HepG2 (cell line): ENCODE measurements around the gene TXNL4A. TPM values are rescaled to one million over a fixed set of nuclear protein-coding genes. Genes with fewer than 3 reads are reported as not detected.

Source experiments
- AKNA ChIP-seq: sonication (generic); formaldehyde crosslinking; IDR thresholded peaks from 2 replicates; pipeline ENCODE4 v1.4.0; 2020; ENCODE audit warnings: missing genetic modification reagents, borderline replicate concordance
- ATF1 ChIP-seq: IDR thresholded peaks from 2 replicates; pipeline ENCODE4 v1.6.1; 2016; ENCODE audit warnings: mild to moderate bottlenecking, control low read depth
- FOXA1 ChIP-seq, 2 experiments: fragments of 450-650 bp in 1 of 2; sonication (generic) in 1 of 2; formaldehyde crosslinking in 1 of 2; IDR thresholded peaks; 2 replicates each; pipeline versions ENCODE4 v1.4.0 to v1.6.1; 2016 to 2020; ENCODE audit warnings: missing genetic modification reagents in 1 of 2
- KDM5B ChIP-seq: sonication (generic); formaldehyde crosslinking; IDR thresholded peaks from 2 replicates; pipeline ENCODE4 v1.4.0; 2020; ENCODE audit warnings: missing genetic modification reagents, mild to moderate bottlenecking, borderline replicate concordance
- RBAK ChIP-seq: sonication (generic); formaldehyde crosslinking; IDR thresholded peaks from 2 replicates; pipeline ENCODE4 v1.5.1; 2020; ENCODE audit warnings: mild to moderate bottlenecking, missing genetic modification reagents
- SAP130 ChIP-seq: IDR thresholded peaks from 2 replicates; pipeline ENCODE4 v1.6.1; 2016; ENCODE audit warnings: low read depth
- SATB2 ChIP-seq: sonication (generic); formaldehyde crosslinking; IDR thresholded peaks from 2 replicates; pipeline ENCODE4 v1.5.0; 2020; ENCODE audit warnings: missing genetic modification reagents
- ZNF12 ChIP-seq: sonication (generic); formaldehyde crosslinking; IDR thresholded peaks from 2 replicates; pipeline ENCODE4 v1.5.0; 2020; ENCODE audit warnings: missing genetic modification reagents
- ZNF570 ChIP-seq: sonication (generic); formaldehyde crosslinking; IDR thresholded peaks from 2 replicates; pipeline ENCODE4 v1.4.0; 2020; ENCODE audit warnings: mild to moderate bottlenecking, missing genetic modification reagents, borderline replicate concordance
- ZNF605 ChIP-seq: sonication (generic); formaldehyde crosslinking; IDR thresholded peaks from 2 replicates; pipeline ENCODE4 v1.8.0; 2022; ENCODE audit warnings: mild to moderate bottlenecking, missing genetic modification reagents
- ZNF609 ChIP-seq: sonication (generic); formaldehyde crosslinking; IDR thresholded peaks from 2 replicates; pipeline ENCODE4 v1.4.0; 2020; ENCODE audit warnings: mild to moderate bottlenecking, missing genetic modification reagents, borderline replicate concordance
- ZNF619 ChIP-seq: sonication (generic); formaldehyde crosslinking; IDR thresholded peaks from 2 replicates; pipeline ENCODE4 v1.4.0; 2020; ENCODE audit warnings: mild to moderate bottlenecking, missing genetic modification reagents
- ZNF670 ChIP-seq: sonication (generic); formaldehyde crosslinking; IDR thresholded peaks from 2 replicates; pipeline ENCODE4 v1.8.0; 2022; ENCODE audit warnings: mild to moderate bottlenecking, missing genetic modification reagents, borderline replicate concordance
- ZNF709 ChIP-seq: sonication (generic); formaldehyde crosslinking; IDR thresholded peaks from 2 replicates; pipeline ENCODE4 v1.5.0; 2020; ENCODE audit warnings: mild to moderate bottlenecking, missing genetic modification reagents
- polyA plus RNA-seq, 8 experiments: library from polyadenylated mRNA; depleted of rRNA in 3 of 8; stranded (reverse) in 7 of 8; unstranded in 1 of 8; fragments of >200 nt; fragmentation: Illumina TruSeq in 4 of 8; extraction: Trizol in 4 of 8; gene quantifications; 2 replicates each; pipeline versions ENCODE4 v1.2.1 to v1.2.3, GENCODE V29; 2011 to 2016; ENCODE audit warnings: low read depth in 4 of 8, missing spikeins in 1 of 8, mixed read lengths in 1 of 8; ENCODE audit not compliant: insufficient read depth in 1 of 8
- total RNA-seq, 5 experiments: library from RNA; depleted of rRNA; stranded (reverse); fragments of >200 nt; fragmentation: Illumina TruSeq; extraction: Trizol; gene quantifications; 2 replicates each; pipeline ENCODE4 v1.2.3, GENCODE V29; 2016; ENCODE audit warnings: low read depth in 1 of 5
- TF ChIP-seq, protein P1 (sequence below): IDR thresholded peaks from 2 replicates; pipeline ENCODE4 v1.6.1; 2016
- TF ChIP-seq, protein P2 (sequence below): sonication (generic); formaldehyde crosslinking; IDR thresholded peaks from 2 replicates; pipeline ENCODE4 v1.5.0; 2020; ENCODE audit warnings: missing genetic modification reagents, mild to moderate bottlenecking, borderline replicate concordance

TXNL4A gene
- total and polyA plus RNA-seq, 2 of the 13 experiments (the other 11 are each of a cell fraction or from before 2014, with no cell fraction given) = 172 to 202 TPM

DNA sequence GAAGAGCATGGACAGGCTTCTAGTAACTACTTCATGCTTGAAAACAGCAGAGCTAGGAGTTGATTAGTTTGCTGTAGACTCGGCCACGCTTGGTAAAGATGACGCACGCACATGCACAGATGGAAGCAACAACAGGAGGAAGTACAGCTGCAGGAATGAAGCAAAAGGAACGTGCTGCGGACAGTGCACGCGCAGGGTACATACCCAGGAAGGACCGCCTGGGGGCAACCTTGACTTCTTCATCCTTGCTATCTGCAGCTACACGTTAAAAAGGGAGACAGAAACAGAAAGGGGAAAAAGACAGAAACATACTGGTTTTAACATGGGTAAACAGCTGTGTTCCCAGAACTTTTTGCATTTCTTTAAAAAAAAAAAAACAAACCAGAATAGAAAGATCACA lies 54.6 kb downstream of the TXNL4A start (continued):
- TF ChIP-seq AKNA (CRISPR knock-in tag) (no peak), ZNF609 (CRISPR knock-in tag) (no peak), KDM5B (CRISPR knock-in tag) (no peak), ZNF709 (no peak), SATB2 (CRISPR knock-in tag) (no peak), ATF1 (CRISPR knock-in tag) (no peak), ZNF605 (CRISPR knock-in tag) (no peak), ZNF619 (no peak), RBAK (CRISPR knock-in tag) (no peak), ZNF670 (CRISPR knock-in tag) (no peak), ZNF12 (CRISPR knock-in tag) (peak; percentile 72), SAP130 (peak; percentile 84), ZNF570 (CRISPR knock-in tag) (no peak), FOXA1 (IDR thresholded peaks at IDR 0.05) (no peak), FOXA1 (CRISPR knock-in tag; IDR thresholded peaks at IDR 0.05) (0 out of 2 replicates have a peak, but pooled peaks have one; percentile 20)
- TF ChIP-seq, protein P1, sequence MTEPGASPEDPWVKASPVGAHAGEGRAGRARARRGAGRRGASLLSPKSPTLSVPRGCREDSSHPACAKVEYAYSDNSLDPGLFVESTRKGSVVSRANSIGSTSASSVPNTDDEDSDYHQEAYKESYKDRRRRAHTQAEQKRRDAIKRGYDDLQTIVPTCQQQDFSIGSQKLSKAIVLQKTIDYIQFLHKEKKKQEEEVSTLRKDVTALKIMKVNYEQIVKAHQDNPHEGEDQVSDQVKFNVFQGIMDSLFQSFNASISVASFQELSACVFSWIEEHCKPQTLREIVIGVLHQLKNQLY = no peak
- TF ChIP-seq, protein P2, sequence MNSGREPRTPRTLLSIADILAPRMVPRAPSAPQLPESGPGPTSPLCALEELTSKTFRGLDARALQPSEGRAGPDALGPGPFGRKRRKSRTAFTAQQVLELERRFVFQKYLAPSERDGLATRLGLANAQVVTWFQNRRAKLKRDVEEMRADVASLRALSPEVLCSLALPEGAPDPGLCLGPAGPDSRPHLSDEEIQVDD (CRISPR knock-in tag) = no peak
